ENCODE measurements around the gene EXOG. TPM values are rescaled to one million over a fixed set of nuclear protein-coding genes. Genes with fewer than 3 reads are reported as not detected.

EXOG gene
- total RNA-seq, 2 experiments from 2014 or later, result 18.5 to 23.0 TPM

GRCh38 chr3:38476157-38476756 is 19.9 kb upstream of the EXOG start:
- CTCF ChIA-PET, result no interaction called here
- Mint-ChIP-seq H3K36me3 (ENCODE audit: low read depth) (peaks cover 3% of the 10 kb centered on the region), H3K4me3 (no peak overlapping the region), H3K27me3 (ENCODE audit: low read depth) (no peaks in the 10 kb centered on the region), H3K27ac (no peak overlapping the region), H3K9me3 (ENCODE audit: insufficient read depth) (no peaks in the 10 kb centered on the region), H3K4me1 (ENCODE audit: low read depth) (peaks cover 4% of the 10 kb centered on the region)
- DNase-seq (no peak), ATAC-seq (no peak)
- POLR2A ChIA-PET, result no interaction called here

DNA sequence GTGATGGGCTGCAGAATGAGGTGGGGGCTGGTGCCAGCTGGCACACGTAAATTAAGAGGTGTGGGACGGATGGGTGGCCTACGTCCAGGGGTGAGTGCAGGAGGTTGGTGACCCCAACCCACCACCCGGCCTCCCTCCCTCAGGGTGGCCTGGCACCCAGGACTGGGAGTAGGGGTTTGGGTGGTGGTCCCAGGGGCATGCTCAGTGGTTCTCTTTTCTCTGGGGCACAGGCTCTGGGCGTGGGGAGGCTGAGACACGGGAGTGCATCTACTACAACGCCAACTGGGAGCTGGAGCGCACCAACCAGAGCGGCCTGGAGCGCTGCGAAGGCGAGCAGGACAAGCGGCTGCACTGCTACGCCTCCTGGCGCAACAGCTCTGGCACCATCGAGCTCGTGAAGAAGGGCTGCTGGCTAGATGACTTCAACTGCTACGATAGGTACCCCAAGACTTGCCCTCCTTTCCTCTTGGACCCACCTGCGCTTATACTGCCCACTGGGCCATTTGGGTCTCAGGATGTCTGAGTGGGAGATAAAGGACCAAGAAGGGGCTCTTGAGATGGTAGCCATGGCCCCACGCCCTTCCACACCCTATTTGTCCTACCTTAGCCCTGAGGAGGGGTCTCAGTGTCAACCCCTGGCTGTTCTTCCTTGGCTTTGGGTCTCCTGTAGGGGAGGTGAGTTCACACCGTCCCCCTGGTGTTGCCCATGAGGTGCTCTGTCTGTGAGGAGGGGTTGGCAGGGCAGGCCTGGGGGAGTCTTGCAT is 18.9 kb upstream of the EXOG start:
- H3K27ac Mint-ChIP-seq, result no peak overlapping the region
- no peak overlapping the region for H3K4me3 Mint-ChIP-seq

GRCh38 chr3:38477839-38478450 is 18.2 kb upstream of the EXOG start:
- no peak for ATAC-seq
- H3K4me3 Mint-ChIP-seq, result no peak overlapping the region
- peak; percentile 17 for DNase-seq
- H3K4me1 Mint-ChIP-seq (ENCODE audit: low read depth), result peaks cover 4% of the 10 kb centered on the region
- peaks cover 3% of the 10 kb centered on the region for H3K36me3 Mint-ChIP-seq (ENCODE audit: low read depth)
- no peaks in the 10 kb centered on the region for H3K27me3 Mint-ChIP-seq (ENCODE audit: low read depth)
- CTCF ChIA-PET, result interaction anchor here (6.5 kb wide), 1 partner anchor 133 kb away, joined by 69 read pairs; the partner anchor contains the start of gene XYLB
- POLR2A ChIA-PET, result no interaction called here
- H3K27ac Mint-ChIP-seq, result no peak overlapping the region
- H3K9me3 Mint-ChIP-seq (ENCODE audit: insufficient read depth), result no peaks in the 10 kb centered on the region

More for the DNA sequence above, 18.9 kb upstream of the EXOG start:
- H3K36me3 Mint-ChIP-seq (ENCODE audit: low read depth), result peaks cover 3% of the 10 kb centered on the region
- ChIA-PET POLR2A (no interaction called here), CTCF (interaction anchor here (0.9 kb wide), 1 partner anchor 130 kb away, joined by 4 read pairs; the partner anchor contains the start of gene XYLB)
- no peak for ATAC-seq
- no peaks in the 10 kb centered on the region for H3K9me3 Mint-ChIP-seq (ENCODE audit: insufficient read depth)
- peaks cover 4% of the 10 kb centered on the region for H3K4me1 Mint-ChIP-seq (ENCODE audit: low read depth)
- DNase-seq, result peak; percentile 19
- no peaks in the 10 kb centered on the region for H3K27me3 Mint-ChIP-seq (ENCODE audit: low read depth)

DNA sequence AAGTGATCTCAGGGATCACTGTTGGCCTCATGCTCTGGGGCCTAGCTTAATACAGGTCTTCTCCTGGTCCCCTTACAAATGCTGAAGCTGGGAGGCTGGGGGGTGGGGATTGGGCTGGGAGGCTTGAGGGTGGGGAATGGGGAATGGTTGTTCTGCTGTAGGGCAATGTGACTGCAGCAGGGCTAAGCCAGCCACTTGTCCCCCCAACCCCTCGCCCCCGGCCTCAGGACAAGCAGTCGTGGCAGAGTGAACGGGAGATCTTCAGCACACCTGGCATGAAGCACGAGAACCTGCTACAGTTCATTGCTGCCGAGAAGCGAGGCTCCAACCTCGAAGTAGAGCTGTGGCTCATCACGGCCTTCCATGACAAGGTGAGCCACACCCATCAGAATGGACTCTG is 17.2 kb upstream of the EXOG start:
- Mint-ChIP-seq H3K27me3 (ENCODE audit: low read depth) (no peaks in the 10 kb centered on the region), H3K4me1 (ENCODE audit: low read depth) (no peaks in the 10 kb centered on the region), H3K27ac (no peak overlapping the region), H3K9me3 (ENCODE audit: insufficient read depth) (no peaks in the 10 kb centered on the region), H3K4me3 (no peak overlapping the region), H3K36me3 (ENCODE audit: low read depth) (peaks cover 5% of the 10 kb centered on the region)
- DNase-seq (peak; percentile 17), ATAC-seq (no peak)
- CTCF ChIA-PET, result interaction anchor here (1.4 to 6.5 kb wide), 5 partner anchors 11 to 362 kb away, joined by 5 to 69 read pairs (median 8); partner anchors contain the start of gene XYLB
- POLR2A ChIA-PET, result no interaction called here

- no peak overlapping the region for H3K4me3 Mint-ChIP-seq
- no peak overlapping the region for H3K27ac Mint-ChIP-seq
- ChIA-PET POLR2A (no interaction called here), CTCF (interaction anchor here (0.7 to 6.5 kb wide), 22 partner anchors 9 to 362 kb away, joined by 3 to 69 read pairs (median 5); partner anchors contain the start of gene XYLB)
- peaks cover 5% of the 10 kb centered on the region for H3K36me3 Mint-ChIP-seq (ENCODE audit: low read depth)
- peak; percentile 71 for ATAC-seq
- no peaks in the 10 kb centered on the region for H3K4me1 Mint-ChIP-seq (ENCODE audit: low read depth)
- DNase-seq, result peak; percentile 59
- no peaks in the 10 kb centered on the region for H3K27me3 Mint-ChIP-seq (ENCODE audit: low read depth)
- no peaks in the 10 kb centered on the region for H3K9me3 Mint-ChIP-seq (ENCODE audit: insufficient read depth)
Measured at GRCh38 chr3:38479431-38480092, 16.6 kb upstream of the EXOG start.

DNA sequence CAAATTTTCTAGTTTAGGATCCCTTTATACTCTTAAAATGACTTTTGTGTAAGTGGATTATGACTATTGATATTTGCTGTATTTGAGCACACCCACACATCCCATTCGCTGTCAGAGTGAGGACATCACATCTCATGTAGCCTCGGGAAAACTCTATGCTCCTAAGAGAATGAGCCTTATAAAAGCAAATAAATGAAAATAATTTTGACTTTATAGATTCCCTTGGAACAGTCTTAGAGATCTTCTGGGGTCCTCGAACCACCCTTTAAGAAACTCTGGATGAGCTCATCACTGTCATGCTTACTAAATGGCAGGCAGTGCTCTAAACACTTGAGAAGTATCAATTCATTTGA is 16.1 kb upstream of the EXOG start:
- Mint-ChIP-seq H3K9me3 (ENCODE audit: insufficient read depth) (no peaks in the 10 kb centered on the region), H3K4me3 (no peak overlapping the region), H3K27ac (no peak overlapping the region), H3K27me3 (ENCODE audit: low read depth) (no peaks in the 10 kb centered on the region), H3K4me1 (ENCODE audit: low read depth) (no peaks in the 10 kb centered on the region), H3K36me3 (ENCODE audit: low read depth) (peaks cover 5% of the 10 kb centered on the region)
- no peak for ATAC-seq
- CTCF ChIA-PET, result interaction anchor here (0.8 to 6.5 kb wide), 29 partner anchors 9 to 363 kb away, joined by 3 to 69 read pairs (median 5); partner anchors contain the start of genes EXOG and XYLB
- POLR2A ChIA-PET, result no interaction called here
- no peak for DNase-seq

GRCh38 chr3:38480930-38481329 is 15.2 kb upstream of the EXOG start:
- ATAC-seq (no peak), DNase-seq (peak; percentile 16)
- CTCF ChIA-PET, result interaction anchor here (0.6 to 6.5 kb wide), 24 partner anchors 10 to 361 kb away, joined by 3 to 69 read pairs (median 4); partner anchors contain the start of genes EXOG and XYLB
- H3K36me3 Mint-ChIP-seq (ENCODE audit: low read depth), result peaks cover 5% of the 10 kb centered on the region
- no peak overlapping the region for H3K27ac Mint-ChIP-seq
- H3K27me3 Mint-ChIP-seq (ENCODE audit: low read depth), result no peaks in the 10 kb centered on the region
- POLR2A ChIA-PET, result no interaction called here
- no peaks in the 10 kb centered on the region for H3K4me1 Mint-ChIP-seq (ENCODE audit: low read depth)
- H3K4me3 Mint-ChIP-seq, result no peak overlapping the region
- H3K9me3 Mint-ChIP-seq (ENCODE audit: insufficient read depth), result no peaks in the 10 kb centered on the region

DNA sequence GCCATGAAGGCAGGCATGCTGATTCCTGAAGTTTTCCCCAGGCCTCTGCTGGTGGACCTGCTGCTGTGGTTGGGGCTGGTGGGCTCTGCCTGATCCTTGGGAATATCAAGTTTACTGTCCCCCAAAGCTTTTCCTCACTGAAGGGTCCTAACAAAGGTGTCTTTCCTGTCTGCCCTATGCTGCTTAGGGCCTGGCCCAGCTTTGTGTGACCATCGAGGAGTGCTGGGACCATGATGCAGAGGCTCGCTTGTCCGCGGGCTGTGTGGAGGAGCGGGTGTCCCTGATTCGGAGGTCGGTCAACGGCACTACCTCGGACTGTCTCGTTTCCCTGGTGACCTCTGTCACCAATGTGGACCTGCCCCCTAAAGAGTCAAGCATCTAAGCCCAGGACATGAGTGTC is 13.2 kb upstream of the EXOG start:
- Mint-ChIP-seq H3K4me1 (ENCODE audit: low read depth) (peaks cover 7% of the 10 kb centered on the region), H3K27ac (no peak overlapping the region)
- CTCF ChIA-PET, result interaction anchor here (0.9 to 6.5 kb wide), 2 partner anchors 18 to 138 kb away, joined by 3 to 69 read pairs; partner anchors contain the start of gene XYLB

GRCh38 chr3:38487323-38487722 is 8.8 kb upstream of the EXOG start:
- H3K4me3 Mint-ChIP-seq, result no peak overlapping the region
- H3K27me3 Mint-ChIP-seq (ENCODE audit: low read depth), result no peaks in the 10 kb centered on the region
- peaks cover 2% of the 10 kb centered on the region for H3K36me3 Mint-ChIP-seq (ENCODE audit: low read depth)
- DNase-seq (no peak), ATAC-seq (no peak)
- H3K27ac Mint-ChIP-seq, result no peak overlapping the region
- ChIA-PET CTCF (interaction anchor here (1.2 to 3.8 kb wide), 3 partner anchors 9 to 141 kb away, joined by 3 to 14 read pairs (median 11); partner anchors contain the start of genes EXOG and XYLB), POLR2A (no interaction called here)
- H3K4me1 Mint-ChIP-seq (ENCODE audit: low read depth), result peaks cover 7% of the 10 kb centered on the region
- no peaks in the 10 kb centered on the region for H3K9me3 Mint-ChIP-seq (ENCODE audit: insufficient read depth)

More for the DNA sequence above, 13.2 kb upstream of the EXOG start:
- ATAC-seq, result no peak
- no peak for DNase-seq
- POLR2A ChIA-PET, result interaction anchor here (1.2 kb wide), 1 partner anchor 318 kb away, joined by 3 read pairs; the partner anchor contains the start of gene OXSR1
- no peaks in the 10 kb centered on the region for H3K9me3 Mint-ChIP-seq (ENCODE audit: insufficient read depth)
- H3K4me3 Mint-ChIP-seq, result no peak overlapping the region
- H3K27me3 Mint-ChIP-seq (ENCODE audit: low read depth), result no peaks in the 10 kb centered on the region
- H3K36me3 Mint-ChIP-seq (ENCODE audit: low read depth), result peaks cover 5% of the 10 kb centered on the region

DNA sequence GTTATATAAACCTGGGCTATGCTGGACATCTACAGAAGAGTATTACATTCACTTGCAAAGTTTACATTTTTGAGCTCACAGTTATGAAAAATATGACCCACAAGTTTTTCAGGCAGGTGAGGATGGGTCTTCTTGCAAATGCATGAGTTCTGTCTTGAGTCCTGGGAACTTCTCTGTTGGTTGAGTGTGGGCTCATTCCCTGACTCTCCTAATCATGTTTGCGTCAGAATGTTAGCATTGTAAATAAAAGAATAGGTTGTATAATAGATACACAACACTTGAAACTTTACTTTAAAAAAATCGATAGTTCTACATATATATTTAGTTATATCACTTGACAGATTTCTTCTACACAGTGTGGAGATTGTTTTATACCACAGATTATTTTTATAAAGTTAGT is 7.2 kb upstream of the EXOG start:
- H3K4me1 Mint-ChIP-seq (ENCODE audit: low read depth), result peaks cover 7% of the 10 kb centered on the region
- no peak overlapping the region for H3K27ac Mint-ChIP-seq
- ATAC-seq (no peak), DNase-seq (no peak)
- H3K27me3 Mint-ChIP-seq (ENCODE audit: low read depth), result no peaks in the 10 kb centered on the region
- ChIA-PET POLR2A (interaction anchor here (0.6 kb wide), 1 partner anchor 15 kb away, joined by 3 read pairs; no protein-coding TSS in a partner anchor), CTCF (interaction anchor here (3.0 to 3.8 kb wide), 2 partner anchors 33 to 142 kb away, joined by 11 to 14 read pairs; partner anchors contain the start of gene XYLB)
- no peaks in the 10 kb centered on the region for H3K36me3 Mint-ChIP-seq (ENCODE audit: low read depth)
- H3K9me3 Mint-ChIP-seq (ENCODE audit: insufficient read depth), result no peaks in the 10 kb centered on the region
- H3K4me3 Mint-ChIP-seq, result no peak overlapping the region

GRCh38 chr3:38489766-38490165 is 6.4 kb upstream of the EXOG start:
- Mint-ChIP-seq H3K4me1 (ENCODE audit: low read depth) (peaks cover 7% of the 10 kb centered on the region), H3K9me3 (ENCODE audit: insufficient read depth) (no peaks in the 10 kb centered on the region), H3K27ac (no peak overlapping the region), H3K27me3 (ENCODE audit: low read depth) (no peaks in the 10 kb centered on the region), H3K36me3 (ENCODE audit: low read depth) (no peaks in the 10 kb centered on the region), H3K4me3 (no peak overlapping the region)
- ATAC-seq (no peak), DNase-seq (no peak)
- ChIA-PET POLR2A (interaction anchor here (0.6 kb wide), 1 partner anchor 16 kb away, joined by 3 read pairs; no protein-coding TSS in a partner anchor), CTCF (interaction anchor here (0.9 to 3.8 kb wide), 4 partner anchors 10 to 162 kb away, joined by 3 to 14 read pairs (median 10); partner anchors contain the start of gene XYLB)

All from activated CD8-positive, alpha-beta T cell treated with anti-CD3 and anti-CD28 coated beads, Interleukin-2, amount 10 ng/mL, durations not matched to agents 7 days and 5 days (primary cell).